GM21825 (cell line): Measurements from ENCODE around the gene FREY1.

ENCODE experiments used
- ATAC-seq: cut with Tn5 transposase; IDR thresholded peaks from one replicate; pipeline ENCODE4 v1.9.1; 2021; ENCODE audit warnings: mild to moderate bottlenecking, moderate library complexity; ENCODE audit not compliant: unreplicated experiment

The FREY1 gene

DNA sequence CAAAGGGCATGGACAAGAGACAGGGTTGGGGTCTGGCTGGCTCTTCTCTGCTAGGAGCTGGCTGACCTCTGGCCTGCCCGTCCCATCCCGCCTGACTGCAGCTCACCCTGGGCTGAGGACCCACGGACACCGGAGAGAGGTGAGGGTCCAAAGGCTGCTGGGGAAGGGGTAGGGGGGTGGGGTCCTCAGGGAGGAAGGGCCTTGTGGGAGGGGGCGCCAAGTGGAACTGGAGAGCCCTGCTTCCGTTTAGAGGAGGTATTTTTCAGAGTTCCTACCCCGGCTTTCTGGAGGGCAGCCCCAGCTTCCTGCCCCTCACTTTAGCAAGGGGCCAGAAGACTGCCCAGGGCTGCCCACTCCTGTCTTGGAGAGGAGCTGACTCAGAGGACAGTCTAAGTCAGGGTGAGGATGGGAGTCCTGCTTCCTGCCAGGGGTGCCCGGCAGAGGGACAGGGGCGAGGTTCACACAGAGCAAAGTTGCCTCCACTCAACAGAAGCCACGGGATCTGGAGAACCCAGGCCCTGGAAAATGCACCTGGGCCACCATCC is 22.5 kb upstream of the FREY1 start:
- ATAC-seq, result no peak

DNA sequence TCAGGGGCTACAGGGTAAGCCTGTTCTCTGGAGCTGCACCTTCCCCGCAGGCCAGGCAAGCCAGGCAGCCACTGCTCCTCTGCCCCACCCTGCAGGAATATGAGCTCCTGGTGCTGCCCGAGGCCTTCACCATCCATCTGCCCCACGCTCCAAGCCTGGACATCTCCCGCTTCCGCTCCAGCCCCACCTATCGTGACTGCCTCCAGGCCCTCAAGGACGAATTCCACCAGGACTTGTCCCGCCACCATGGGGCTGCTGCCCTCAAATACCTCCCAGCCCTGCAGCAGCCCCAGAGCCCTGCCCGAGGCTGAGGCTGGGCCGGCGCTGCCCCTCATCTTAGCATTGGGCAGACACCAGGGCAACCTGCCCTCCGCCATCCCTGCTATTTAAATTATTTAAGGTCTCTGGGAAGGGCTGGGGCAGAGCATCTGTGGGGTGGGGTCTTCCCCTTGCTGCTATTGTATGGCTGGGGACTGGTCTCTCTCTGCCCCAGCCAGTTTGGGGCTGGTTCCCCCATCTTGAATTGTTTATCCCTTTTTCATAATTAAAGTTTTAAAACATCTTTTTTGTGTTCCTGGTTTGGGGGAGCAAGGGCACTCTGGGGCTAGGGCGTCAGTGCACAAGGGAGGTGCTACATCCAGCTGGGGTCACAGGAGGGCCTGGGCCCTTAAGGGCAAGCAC is 21.6 kb upstream of the FREY1 start:
- ATAC-seq, result no peak

DNA sequence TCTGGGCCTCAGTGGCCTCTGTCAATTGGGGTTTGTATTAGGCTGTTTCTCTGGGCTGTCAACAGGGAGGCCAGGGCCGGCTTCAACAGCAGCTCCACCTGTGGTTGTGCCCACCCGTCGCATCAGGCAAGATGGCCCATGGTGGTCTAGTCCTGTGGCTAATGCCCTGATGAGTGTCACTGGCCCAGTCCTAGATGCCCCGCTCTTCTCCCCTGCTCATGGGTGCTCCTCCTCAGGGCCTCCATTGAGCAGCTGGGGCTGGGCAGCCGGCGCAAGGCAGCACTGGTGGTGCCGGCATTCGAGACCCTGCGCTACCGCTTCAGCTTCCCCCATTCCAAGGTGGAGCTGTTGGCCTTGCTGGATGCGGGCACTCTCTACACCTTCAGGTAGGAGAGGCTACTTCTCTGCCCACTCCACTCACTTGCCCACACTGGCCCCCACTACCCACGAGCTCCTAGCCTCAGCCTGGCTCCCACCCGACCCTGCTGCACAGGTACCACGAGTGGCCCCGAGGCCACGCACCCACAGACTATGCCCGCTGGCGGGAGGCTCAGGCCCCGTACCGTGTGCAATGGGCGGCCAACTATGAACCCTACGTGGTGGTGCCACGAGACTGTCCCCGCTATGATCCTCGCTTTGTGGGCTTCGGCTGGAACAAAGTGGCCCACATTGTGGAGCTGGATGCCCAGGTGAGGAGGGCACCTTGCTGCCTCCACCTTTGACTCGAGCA is 20.8 kb upstream of the FREY1 start:
- ATAC-seq, result no peak

DNA sequence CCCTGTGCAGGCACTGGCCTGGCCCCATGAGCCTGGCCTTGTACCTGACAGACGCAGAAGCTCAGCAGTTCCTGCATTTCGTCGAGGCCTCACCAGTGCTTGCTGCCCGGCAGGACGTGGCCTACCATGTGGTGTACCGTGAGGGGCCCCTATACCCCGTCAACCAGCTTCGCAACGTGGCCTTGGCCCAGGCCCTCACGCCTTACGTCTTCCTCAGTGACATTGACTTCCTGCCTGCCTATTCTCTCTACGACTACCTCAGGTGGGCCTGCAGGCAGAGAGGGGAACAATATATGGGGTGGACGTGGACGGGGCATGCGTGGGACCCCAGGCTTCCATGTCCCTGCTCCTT is 20.2 kb upstream of the FREY1 start:
- no peak for ATAC-seq

DNA sequence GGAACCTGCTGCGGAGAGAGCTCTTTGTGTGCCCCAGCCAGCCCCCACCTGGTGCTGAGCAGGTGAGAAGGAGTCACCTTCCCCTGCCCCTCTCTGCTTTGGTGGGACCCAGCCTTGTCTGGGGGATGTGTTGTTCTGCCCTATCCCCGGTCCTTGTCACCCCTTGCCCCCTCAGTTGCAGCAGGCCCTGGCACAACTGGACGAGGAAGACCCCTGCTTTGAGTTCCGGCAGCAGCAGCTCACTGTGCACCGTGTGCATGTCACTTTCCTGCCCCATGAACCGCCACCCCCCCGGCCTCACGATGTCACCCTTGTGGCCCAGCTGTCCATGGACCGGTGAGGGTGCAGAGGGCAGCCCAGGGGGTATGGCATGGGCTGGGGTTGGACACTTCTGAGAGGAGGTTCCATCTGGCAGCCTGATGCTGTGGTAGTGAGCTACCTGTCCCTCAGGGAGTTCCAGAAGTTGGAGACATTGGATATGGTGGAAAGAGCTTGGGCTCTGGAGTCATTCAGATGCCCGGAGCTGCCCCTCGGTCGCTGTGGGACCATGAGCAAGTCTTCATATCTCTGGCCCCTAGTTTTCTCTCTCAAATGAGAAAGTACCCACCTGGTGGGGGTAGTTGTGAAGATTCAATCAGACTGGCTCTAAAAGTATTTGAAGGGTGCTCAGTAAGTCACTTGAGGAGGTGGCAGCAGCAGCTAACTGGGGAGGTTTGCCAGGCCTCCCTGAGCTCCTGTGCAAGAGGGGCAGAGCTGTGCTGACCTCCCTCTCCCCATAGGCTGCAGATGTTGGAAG is 19.7 kb upstream of the FREY1 start:
- ATAC-seq, result no peak

DNA sequence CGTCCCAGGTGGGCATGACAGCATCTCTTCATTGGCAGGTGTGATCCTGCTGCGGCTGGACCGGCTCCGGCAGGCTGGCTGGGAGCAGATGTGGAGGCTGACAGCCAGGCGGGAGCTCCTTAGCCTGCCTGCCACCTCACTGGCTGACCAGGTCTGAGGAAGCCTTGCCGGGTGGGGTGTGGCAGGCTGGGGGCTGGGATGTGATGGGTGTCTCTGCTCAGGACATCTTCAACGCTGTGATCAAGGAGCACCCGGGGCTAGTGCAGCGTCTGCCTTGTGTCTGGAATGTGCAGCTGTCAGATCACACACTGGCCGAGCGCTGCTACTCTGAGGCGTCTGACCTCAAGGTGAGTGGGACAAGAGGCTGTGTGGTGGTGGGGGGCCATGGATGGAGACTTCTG is 18.9 kb upstream of the FREY1 start:
- no peak for ATAC-seq

DNA sequence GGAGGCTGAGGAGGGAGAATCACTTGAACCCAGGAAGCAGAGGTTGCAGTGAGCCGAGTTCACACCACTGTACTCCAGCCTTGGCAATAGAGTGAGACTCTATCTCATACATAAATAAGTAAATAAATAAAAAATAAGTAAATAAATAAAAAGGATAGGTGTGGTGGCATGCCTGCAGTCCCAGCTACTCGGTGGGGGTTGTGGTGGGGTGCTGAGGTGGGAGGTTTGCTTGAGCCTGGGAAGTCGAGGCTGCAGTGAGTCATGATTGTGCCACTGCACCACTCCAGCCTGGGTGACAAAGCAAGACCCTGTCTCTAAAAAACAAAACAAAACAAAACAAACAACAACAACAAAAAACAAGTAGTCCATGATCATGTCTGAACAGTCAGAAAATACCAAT is 18.5 kb upstream of the FREY1 start:
- ATAC-seq, result no peak

DNA sequence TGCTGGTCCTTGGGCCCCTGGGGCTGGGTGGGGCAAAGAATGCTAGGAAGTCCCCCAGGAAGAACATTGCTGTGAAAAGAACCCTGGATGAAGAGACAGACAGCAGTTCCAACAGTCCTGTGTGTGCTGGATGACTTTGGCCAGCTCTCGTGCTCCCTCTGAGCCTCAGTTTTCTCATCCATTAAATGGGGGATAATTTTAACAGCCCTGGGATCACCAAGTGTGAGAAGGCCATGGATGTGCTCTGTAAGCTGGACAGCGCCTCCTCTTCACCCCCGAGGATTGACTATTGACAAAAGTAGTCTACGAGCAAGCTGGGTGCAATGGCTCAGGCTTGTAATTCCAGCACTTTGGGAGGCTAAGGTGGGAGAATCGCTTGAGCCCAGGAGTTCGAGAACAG is 17.9 kb upstream of the FREY1 start:
- no peak for ATAC-seq

DNA sequence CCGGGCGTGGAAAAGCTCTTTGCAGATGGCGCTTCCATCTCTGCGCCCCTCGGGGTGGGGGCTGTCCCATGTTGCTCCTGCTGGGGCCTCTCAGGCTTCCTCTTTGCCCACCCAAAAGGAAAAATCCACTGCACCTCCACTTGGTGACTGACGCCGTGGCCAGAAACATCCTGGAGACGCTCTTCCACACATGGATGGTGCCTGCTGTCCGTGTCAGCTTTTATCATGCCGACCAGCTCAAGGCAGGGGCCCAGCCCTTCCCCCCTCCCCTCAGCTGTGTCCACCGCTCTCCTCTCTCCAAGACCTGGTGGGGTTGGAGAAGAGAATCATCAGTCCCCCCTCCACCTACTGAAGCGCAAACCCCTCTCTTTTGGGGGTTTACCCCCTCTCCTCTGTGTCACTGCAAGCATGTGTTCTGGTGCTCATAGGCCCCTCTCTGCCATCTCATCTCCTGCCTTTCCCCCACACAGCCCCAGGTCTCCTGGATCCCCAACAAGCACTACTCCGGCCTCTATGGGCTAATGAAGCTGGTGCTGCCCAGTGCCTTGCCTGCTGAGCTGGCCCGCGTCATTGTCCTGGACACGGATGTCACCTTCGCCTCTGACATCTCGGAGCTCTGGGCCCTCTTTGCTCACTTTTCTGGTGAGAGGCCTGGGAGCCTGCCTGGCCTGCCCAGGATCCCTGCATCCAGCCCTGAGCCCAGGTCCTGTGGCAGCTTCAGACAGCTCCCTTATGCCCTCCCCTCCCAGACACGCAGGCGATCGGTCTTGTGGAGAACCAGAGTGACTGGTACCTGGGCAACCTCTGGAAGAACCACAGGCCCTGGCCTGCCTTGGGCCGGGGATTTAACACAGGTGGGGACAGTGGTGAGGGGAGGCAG is 17.2 kb upstream of the FREY1 start:
- ATAC-seq, result no peak

DNA sequence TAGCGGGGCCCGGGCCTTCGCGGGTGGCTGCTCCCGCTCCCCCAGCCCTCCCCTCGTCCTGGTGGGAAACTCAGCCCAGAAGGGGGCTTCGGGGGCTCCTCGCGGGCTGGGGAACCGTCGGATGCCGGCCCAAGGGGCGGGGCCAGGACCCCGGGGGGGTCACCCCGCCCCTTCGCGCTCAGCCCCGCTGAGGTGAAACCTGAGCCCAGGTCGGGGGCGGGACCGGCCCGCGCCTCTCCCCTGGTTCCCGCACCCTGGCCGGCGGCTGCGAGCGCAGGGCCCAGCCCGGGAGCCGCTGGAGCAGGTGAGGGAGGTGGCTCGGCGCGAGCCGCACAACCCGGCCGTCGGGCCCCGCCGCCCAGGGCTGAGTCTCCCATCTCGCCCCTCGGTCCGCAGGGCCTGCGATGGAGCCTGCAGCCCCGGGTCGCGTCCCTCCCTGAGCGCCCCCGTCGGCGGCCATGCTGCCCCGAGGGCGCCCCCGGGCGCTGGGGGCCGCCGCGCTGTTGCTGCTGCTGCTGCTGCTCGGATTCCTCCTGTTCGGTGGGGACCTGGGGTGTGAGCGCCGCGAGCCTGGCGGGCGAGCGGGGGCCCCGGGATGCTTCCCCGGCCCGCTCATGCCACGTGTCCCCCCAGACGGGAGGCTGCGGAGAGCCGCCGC is 15.5 kb upstream of the FREY1 start, which contains the start of gene LARGE2:
Gene LARGE2 (plus strand): TSS at position 232 of the 658 bp plus-strand sequence. CDS start 227 bp downstream, at position 459.
- no peak for ATAC-seq

DNA sequence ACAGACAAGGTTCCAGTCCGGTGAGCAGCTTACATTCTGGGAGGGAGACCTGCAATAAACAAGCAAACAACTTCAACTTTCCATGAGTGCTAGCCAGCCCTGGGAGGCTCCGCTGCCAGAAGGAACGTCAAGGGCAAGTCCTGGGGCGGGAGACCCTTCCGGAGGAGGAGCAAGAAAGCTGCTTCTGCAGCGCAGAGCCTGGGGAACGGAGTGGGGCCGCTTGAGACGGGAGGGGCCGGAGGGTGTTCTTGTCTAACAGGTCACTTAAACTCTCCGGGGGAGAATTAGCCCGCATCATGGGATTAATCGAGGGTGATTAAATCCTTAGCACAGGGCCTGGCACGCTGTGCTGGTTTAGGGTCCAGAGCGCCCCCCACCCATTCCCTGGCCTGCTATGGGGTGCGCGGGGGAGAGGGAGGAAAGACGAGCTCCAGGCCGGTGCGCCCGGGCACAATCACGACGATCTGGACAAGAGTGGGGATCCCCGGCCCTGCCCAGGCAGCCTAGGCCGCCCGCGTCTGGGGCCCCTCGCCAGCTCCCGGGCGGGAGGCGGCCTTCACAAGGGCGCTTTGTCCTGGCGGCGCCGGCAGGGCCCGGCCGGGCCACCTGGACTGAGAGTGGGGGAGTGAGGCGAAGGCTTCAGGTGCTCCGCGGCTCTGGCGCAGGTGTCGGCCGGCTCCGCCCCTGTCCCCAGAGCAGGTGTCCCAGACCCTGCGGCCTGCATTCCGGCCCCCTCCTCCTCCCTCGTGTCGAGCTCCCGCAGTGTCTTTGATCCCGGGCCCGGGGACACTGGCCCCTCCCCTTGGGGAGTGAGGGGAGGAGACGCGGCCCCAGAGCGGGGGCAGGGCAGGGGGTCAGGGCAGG is 14.7 kb upstream of the FREY1 start:
- no peak for ATAC-seq

DNA sequence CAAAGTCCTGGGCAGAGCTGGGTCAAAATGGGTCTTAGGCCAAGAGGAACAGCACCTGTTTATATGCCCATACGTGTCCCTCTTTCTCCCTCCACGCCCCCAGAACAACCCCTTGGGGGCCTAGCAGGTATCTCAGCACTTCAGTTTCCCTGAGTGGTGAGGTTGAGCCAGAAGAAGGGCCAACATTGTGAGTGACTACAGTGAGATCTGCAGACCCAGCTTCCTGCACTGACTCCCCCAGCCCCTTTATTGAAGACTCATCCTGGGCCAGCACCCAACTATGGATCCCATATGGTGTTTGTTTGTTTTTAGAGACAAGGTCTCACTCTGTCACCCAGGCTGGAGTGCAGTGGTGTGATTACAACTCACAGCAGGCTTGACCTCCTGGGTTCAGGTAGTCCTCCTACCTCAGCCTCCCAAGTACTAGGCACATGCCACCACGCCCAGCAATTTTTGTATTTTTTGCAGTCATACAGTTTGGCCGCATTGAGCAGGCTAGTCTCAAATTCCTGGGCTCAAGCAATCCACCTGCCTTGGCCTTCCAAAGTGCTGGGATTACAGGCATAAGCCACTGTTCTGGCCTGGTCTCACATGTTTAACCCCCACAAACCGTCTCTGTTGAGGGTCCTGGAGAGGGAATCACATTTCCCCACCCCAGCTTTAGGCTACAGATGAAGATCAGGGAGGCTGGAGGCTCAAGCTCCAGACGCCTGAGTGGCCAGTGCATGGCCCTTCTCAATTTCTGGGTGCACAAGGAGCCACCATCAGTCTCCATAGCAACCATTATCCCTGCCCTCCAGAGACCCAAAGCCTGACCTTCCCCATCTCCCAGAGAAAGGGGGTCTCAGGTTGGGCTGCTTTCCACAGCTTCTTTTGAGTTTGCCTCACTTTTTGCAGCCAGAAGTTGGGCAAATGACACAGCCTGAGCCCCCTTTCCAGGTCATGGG is 13.7 kb upstream of the FREY1 start:
- ATAC-seq, result no peak

DNA sequence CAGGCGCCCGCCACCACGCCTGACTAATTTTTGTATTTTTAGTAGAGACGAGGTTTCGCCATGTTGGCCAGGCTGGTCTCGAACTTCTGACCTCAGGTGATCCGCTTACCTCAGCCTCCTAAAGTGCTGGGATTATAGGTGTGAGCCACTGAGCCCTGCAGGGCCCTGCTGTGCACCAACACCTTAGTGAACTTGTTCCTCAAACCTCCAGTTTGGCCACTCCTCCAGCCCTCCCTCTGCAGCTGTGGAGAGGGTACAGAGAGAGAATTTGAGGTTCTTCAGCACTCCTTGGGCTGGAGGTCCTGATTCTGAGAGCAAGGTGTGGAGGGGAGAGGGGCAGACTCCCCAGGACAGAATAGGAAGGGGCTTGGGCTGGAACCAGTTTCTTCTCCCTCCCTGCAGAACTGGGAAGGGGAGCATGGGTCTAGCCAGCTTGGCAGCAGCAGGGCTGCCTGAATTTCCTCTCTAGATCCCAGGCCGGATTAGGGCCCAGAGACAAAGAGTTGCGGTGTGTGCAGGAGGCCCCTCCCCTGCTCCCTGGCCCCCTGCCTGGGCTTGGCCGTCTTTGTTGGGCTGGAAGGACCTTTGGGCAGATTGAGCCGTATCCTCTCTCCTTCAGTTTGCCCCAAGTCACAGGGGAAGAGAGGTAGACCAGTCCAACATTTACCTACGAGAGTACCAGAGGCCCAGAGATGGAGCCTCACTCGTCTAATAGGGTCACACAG is 12.9 kb upstream of the FREY1 start:
- no peak for ATAC-seq

DNA sequence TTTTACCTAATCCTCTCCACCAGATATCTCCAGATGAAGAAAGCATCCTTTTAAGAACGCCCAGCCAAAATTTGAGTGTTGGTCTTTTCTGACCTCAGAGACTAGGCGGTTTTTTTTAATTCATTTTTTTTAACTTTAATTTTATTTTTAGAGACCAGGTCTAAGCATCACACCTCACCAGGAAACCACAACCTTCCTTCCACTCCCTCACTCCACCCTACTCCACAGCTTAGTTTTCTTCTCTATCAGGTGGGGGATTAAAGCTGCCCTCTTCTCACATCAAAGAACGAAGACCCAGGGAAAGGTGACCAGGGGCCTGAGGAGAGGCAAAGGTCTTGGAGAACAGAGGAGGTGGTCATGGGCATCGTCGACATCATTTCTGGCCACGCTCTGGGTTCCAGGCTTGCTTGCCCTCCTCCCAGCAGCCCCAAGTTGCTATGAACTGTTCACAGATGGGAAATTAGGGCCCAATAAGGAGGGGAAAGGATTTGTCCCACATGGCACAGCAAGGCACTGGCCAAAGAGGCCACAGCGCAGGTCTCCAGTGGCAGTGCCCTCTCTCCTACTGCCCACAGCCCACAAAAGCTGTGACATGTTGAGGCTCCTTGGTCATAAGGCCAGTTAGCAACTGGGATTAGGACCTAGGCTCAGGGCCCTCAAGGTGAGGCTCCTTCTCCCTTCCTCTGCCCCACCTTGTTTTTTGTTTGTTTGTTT is 12.0 kb upstream of the FREY1 start:
- no peak for ATAC-seq

DNA sequence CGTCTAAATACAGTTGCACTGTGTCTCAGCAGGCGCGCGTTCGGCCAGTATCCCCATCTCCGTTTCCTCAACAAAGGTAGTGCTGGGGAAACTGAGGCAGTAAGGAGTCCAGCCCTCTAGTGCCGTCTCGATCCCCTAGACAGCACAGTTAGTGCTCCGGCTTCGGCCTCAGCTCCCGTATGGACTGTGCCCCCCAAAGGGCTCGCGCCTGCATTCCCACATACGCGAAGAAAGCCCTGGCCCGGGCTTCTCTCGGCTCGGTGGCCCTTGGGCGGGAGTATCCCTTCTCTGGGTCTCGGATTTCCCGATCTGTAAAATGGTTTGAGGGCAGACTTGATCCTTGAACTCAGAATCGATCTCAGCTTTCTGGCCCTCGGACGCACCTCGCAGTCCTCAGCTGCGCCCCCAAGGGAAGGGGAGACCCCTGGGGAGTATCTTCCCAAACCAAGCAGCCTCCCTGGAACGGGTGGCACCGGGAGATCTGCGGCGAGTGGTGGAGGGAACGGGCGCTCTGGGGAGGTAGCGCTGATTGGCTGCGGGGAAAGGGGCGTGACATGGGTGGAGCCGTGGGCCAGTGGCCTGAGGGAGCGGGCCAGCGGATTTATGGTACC is 11.4 kb upstream of the FREY1 start:
- peak; percentile 46 for ATAC-seq

DNA sequence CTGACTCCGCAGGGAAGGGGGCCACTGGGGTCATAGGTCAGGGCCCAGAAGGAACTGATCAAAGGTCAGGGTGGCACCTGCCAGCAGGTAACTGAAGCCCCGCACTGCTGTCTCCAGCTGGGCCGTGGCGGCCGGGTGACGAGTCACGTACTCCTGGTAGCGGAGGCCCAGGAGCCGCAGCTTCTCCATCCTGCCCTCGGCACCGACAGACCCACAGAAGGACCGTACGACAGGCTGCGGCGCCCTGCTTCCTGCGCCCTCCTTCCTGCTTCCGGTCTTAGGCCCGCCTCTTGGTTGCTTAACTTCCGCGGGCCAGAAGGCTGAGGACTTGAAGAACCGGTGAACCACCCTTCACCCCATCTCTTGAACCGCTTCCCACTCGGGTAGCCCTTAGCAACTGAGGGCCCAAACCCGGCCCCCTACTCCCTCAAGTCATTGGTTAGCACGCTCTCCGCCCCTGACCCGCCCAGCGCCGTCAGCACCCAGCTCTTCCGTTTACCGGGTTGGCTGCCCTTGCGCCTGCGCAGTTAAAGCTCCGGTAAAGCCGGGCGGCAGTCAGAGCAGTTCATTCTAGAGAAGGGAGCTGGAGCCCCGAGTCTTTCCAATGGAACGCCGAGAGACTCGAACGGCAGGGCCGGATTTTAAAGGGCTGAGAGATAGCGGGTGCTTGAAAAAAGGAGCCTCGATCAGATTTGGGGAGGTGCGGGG is 10.7 kb upstream of the FREY1 start, which contains the start of gene PEX16:
Gene PEX16 (minus strand): TSS at position 255 of the 708 bp plus-strand sequence. CDS start 66 bp downstream, at position 189.
- peak; percentile 87 for ATAC-seq
